Fibroblast of lung (primary cell): ENCODE results near the gene RBM25. TPM values are rescaled to one million over a fixed set of nuclear protein-coding genes. Genes with fewer than 3 reads are reported as not detected.

ENCODE experiments used
- DNase-seq, 2 donors: peaks; one replicate each; pipeline versions ENCODE4 v3.0.0 to v3.0.0-alpha.2; 2010; ENCODE audit warnings: low read depth in 2 of 2
- H2AFZ ChIP-seq: 2 replicates; pipeline ENCODE4 v1.5.1; 2012; ENCODE audit warnings: low read length, control low read depth, inconsistent platforms
- H3K27ac ChIP-seq: 2 replicates; pipeline ENCODE4 v1.5.1; 2011; ENCODE audit warnings: low read length, control low read depth; ENCODE audit not compliant: insufficient read depth
- H3K27me3 ChIP-seq: 2 replicates; pipeline ENCODE4 v1.5.1; 2011; ENCODE audit warnings: mild to moderate bottlenecking, low read length; ENCODE audit not compliant: control insufficient read depth, insufficient read depth
- H3K36me3 ChIP-seq: 2 replicates; pipeline ENCODE4 v1.5.1; 2011; ENCODE audit warnings: low read length; ENCODE audit not compliant: control insufficient read depth, insufficient read depth
- H3K4me1 ChIP-seq: 2 replicates; pipeline ENCODE4 v1.5.1; 2011; ENCODE audit warnings: low read length; ENCODE audit not compliant: control insufficient read depth, insufficient read depth; ENCODE audit errors: extremely low read depth
- H3K4me2 ChIP-seq: 2 replicates; pipeline ENCODE4 v1.5.1; 2011; ENCODE audit warnings: low read length, control low read depth; ENCODE audit not compliant: insufficient read depth; ENCODE audit errors: extremely low read depth
- H3K4me3 ChIP-seq, 4 experiments: fragments of 200-600 bp in 1 of 4; sonication (generic) in 1 of 4; replicated peaks in 1 of 4; 2 replicates each; pipeline ENCODE4 v1.5.1; 2011 to 2016; ENCODE audit warnings: low read length in 4 of 4, low read depth in 3 of 4, mild to moderate bottlenecking in 3 of 4, control low read depth in 2 of 4, inconsistent platforms in 1 of 4, mixed read lengths in 1 of 4; ENCODE audit not compliant: insufficient read depth in 1 of 4; ENCODE audit errors: control extremely low read depth in 1 of 4
- H3K79me2 ChIP-seq: 2 replicates; pipeline ENCODE4 v1.5.1; 2012; ENCODE audit warnings: mild to moderate bottlenecking, low read length, inconsistent platforms; ENCODE audit not compliant: control insufficient read depth, insufficient read depth
- H3K9ac ChIP-seq: 2 replicates; pipeline ENCODE4 v1.5.1; 2011; ENCODE audit warnings: mild to moderate bottlenecking, low read length, control low read depth; ENCODE audit not compliant: insufficient read depth
- H3K9me3 ChIP-seq: 2 replicates; pipeline ENCODE4 v1.5.1; 2012; ENCODE audit warnings: low read depth, low read length; ENCODE audit not compliant: control insufficient read depth, insufficient read depth
- H4K20me1 ChIP-seq: 2 replicates; pipeline ENCODE4 v1.5.1; 2011; ENCODE audit warnings: low read length; ENCODE audit not compliant: control insufficient read depth, insufficient read depth; ENCODE audit errors: extremely low read depth
- CTCF ChIP-seq, 2 donors: IDR thresholded peaks in 1 of 2; conservative IDR thresholded peaks in 1 of 2; 1 replicate in 1 of 2; 2 replicates in 1 of 2; pipeline ENCODE4 v1.5.1; 2011 to 2012; ENCODE audit warnings: low read length in 2 of 2, control low read depth in 1 of 2, inconsistent platforms in 1 of 2, low read depth in 1 of 2, mild to moderate bottlenecking in 1 of 2
- EZH2 ChIP-seq: IDR thresholded peaks from 2 replicates; pipeline ENCODE4 v1.5.1; 2012; ENCODE audit warnings: low read length, control low read depth, mild to moderate bottlenecking; ENCODE audit errors: missing control alignments
- polyA plus RNA-seq, 2 donors: library from polyadenylated mRNA; depleted of rRNA in 1 of 2; stranded (reverse) in 1 of 2; unstranded in 1 of 2; fragments of >200 nt; gene quantifications; 2 replicates each; pipeline ENCODE4 v1.2.1, GENCODE V29; 2011 to 2012; ENCODE audit warnings: missing spikeins in 1 of 2
- total RNA-seq: library from RNA; depleted of rRNA; stranded (reverse); fragments of >200 nt; gene quantifications from 2 replicates; pipeline ENCODE4 v1.2.1, GENCODE V29; 2014

The RBM25 gene
- total and polyA plus RNA-seq, 2 donors (not counting 1 experiment from before 2014, with no cell fraction given), result 25.4 to 42.5 TPM

GRCh38 chr14:73022051-73022450 lies 36.3 kb upstream of the RBM25 start:
- Histone ChIP-seq H3K4me1 (no peaks in the 10 kb centered on the region), H3K36me3 (peaks cover 6% of the 10 kb centered on the region), H3K9me3 (no peaks in the 10 kb centered on the region), H2AFZ (no peak overlapping the region), H4K20me1 (no peaks in the 10 kb centered on the region), H3K27me3 (no peaks in the 10 kb centered on the region), H3K4me2 (no peak overlapping the region), H3K79me2 (peaks cover 42% of the 10 kb centered on the region), H3K27ac (no peak overlapping the region), H3K4me3 (peak overlapping the region in 2 of 4 experiments; percentile 26 to 39), H3K9ac (no peak overlapping the region)
- DNase-seq, result no peak
- TF ChIP-seq EZH2 (no peak), CTCF (conservative IDR thresholded peaks at IDR 0.05 in 1 of 2, IDR thresholded peaks at IDR 0.05 in 1 of 2; ENCODE audit: low read depth in 1 of 2, low read length in 2 of 2) (no peak)

- Histone ChIP-seq H4K20me1 (no peaks in the 10 kb centered on the region), H3K27me3 (no peaks in the 10 kb centered on the region), H3K4me3 (peak overlapping the region; percentile 64 to 92 (median 86)), H3K79me2 (peaks cover 32% of the 10 kb centered on the region), H3K9ac (no peak overlapping the region), H3K9me3 (no peaks in the 10 kb centered on the region), H3K4me2 (peak overlapping the region; percentile 71), H3K4me1 (no peaks in the 10 kb centered on the region), H2AFZ (no peak overlapping the region), H3K36me3 (peaks cover 5% of the 10 kb centered on the region), H3K27ac (peak overlapping the region; percentile 77)
- peak in 1 of 2 donors; percentile 8 for TF ChIP-seq CTCF (conservative IDR thresholded peaks at IDR 0.05 in 1 of 2, IDR thresholded peaks at IDR 0.05 in 1 of 2; ENCODE audit: low read depth in 1 of 2, low read length in 2 of 2)
- no peak for TF ChIP-seq EZH2
- peak; percentile 14 to 40 for DNase-seq
Observed at GRCh38 chr14:73025544-73025943, 32.8 kb upstream of the RBM25 start.

- Histone ChIP-seq H3K27me3 (no peaks in the 10 kb centered on the region), H2AFZ (peak overlapping the region; percentile 16), H4K20me1 (no peaks in the 10 kb centered on the region), H3K9ac (peak overlapping the region; percentile 70), H3K4me3 (peak overlapping the region; percentile 64 to 92 (median 86)), H3K4me1 (no peaks in the 10 kb centered on the region), H3K9me3 (no peaks in the 10 kb centered on the region), H3K79me2 (peaks cover 30% of the 10 kb centered on the region), H3K36me3 (peaks cover 5% of the 10 kb centered on the region), H3K4me2 (peak overlapping the region; percentile 71), H3K27ac (peak overlapping the region; percentile 77)
- TF ChIP-seq EZH2 (no peak), CTCF (conservative IDR thresholded peaks at IDR 0.05 in 1 of 2, IDR thresholded peaks at IDR 0.05 in 1 of 2; ENCODE audit: low read depth in 1 of 2, low read length in 2 of 2) (no peak)
- no peak for DNase-seq
Observed at GRCh38 chr14:73026243-73026844, 32.0 kb upstream of the RBM25 start.
